Adrenal gland (tissue), 12 donors: ENCODE measurements around the gene MSS51. TPM values are rescaled to one million over a fixed set of nuclear protein-coding genes. Genes with fewer than 3 reads are reported as not detected.

Experiments
- DNase-seq, 7 donors: peaks; one replicate each; pipeline ENCODE4 v3.0.0-alpha.2; 2019 to 2020
- H3K27ac ChIP-seq, 5 donors: fragments of 200-600 bp; sonication (generic) in 4 of 5; 1 replicate in 3 of 5; 2 replicates in 2 of 5; pipeline versions ENCODE4 v1.5.1 to v1.8.0; 2016 to 2020; ENCODE audit warnings: mild to moderate bottlenecking in 1 of 5
- H3K27me3 ChIP-seq: fragments of 200-600 bp; 2 replicates; pipeline ENCODE4 v1.8.0; 2021
- H3K36me3 ChIP-seq, 2 donors: fragments of 200-600 bp; replicated peaks in 1 of 2; 1 replicate in 1 of 2; 2 replicates in 1 of 2; pipeline versions ENCODE4 v1.5.1 to v1.8.0; 2018 to 2022
- H3K4me1 ChIP-seq, 2 donors: fragments of 200-600 bp; replicated peaks in 1 of 2; 1 replicate in 1 of 2; 2 replicates in 1 of 2; pipeline versions ENCODE4 v1.5.1 to v1.8.0; 2018 to 2021
- H3K4me3 ChIP-seq, 4 donors: fragments of 200-600 bp; sonication (generic) in 3 of 4; one replicate each; pipeline ENCODE4 v1.5.1; 2016 to 2018
- H3K9me3 ChIP-seq, 3 donors: fragments of 200-600 bp; sonication (generic) in 1 of 3; replicated peaks in 1 of 3; 1 replicate in 2 of 3; 2 replicates in 1 of 3; pipeline versions ENCODE4 v1.5.1 to v1.8.0; 2016 to 2021
- POLR2A ChIP-seq, 2 donors: fragments of 450-650 bp; IDR thresholded peaks; one replicate each; pipeline ENCODE4 v1.6.1; 2017; ENCODE audit warnings: antibody characterized with exemption in 2 of 2, mild to moderate bottlenecking in 2 of 2, moderate library complexity in 1 of 2
- WGBS, 4 donors: extraction: QIAGEN DNeasy Blood & Tissue Kit in 2 of 4; methylation state at CpG; one replicate each; pipeline versions ENCODE4 v1.1.5 to v1.1.7; 2013 to 2017; 5-methylcytosine and 5-hydroxymethylcytosine counted together
- intact Hi-C, 2 donors: fragments of 100-400 bp; cut with DNase I; formaldehyde crosslinking; loops; one replicate each; pipeline versions ENCODE4 v1.14.1 to v1.15.0; 2022 to 2023
- polyA plus RNA-seq, 3 donors: library from polyadenylated mRNA; stranded (reverse); fragments of 200-250 nt in 2 of 3; fragments of 350-450 nt in 1 of 3; fragmentation: Illumina TruSeq in 1 of 3; extraction: RNeasy Lipid Tissue Mini Kit (QIAGEN cat#74804) in 1 of 3; gene quantifications; one replicate each; pipeline ENCODE4 v1.2.3, GENCODE V29; 2013 to 2014
- total RNA-seq, 9 donors: library from RNA; depleted of rRNA in 4 of 9; stranded (reverse); fragments of >200 nt in 4 of 9; fragments of 120-200 nt in 1 of 9; fragmentation: NEBNext Ultra II Directional in 1 of 9; extraction: Animal tissue kit (Norgen Biotek cat#: 25700) in 1 of 9; gene quantifications; one replicate each; pipeline versions ENCODE4 v1.1.0 to v1.2.4, GENCODE V29; 2013 to 2023
- TF ChIP-seq, protein P1 (sequence below), 6 experiments: fragments of 450-650 bp in 4 of 6; fragments of 200-600 bp in 2 of 6; sonication (generic) in 1 of 6; IDR thresholded peaks; 1 replicate in 5 of 6; 2 replicates in 1 of 6; pipeline versions ENCODE4 v1.5.1 to v1.8.0; 2016 to 2021; ENCODE audit warnings: antibody characterized with exemption in 6 of 6, mild to moderate bottlenecking in 2 of 6, moderate library complexity in 1 of 6
- donor health status: healthy with polysubstance abuse.
- donor health status: Bipolar disorder and iron deficiency.
- donor health status: DM: yes; HTN: yes; CAD: no.
- donor health status: DM: no; HTN: no; CAD: no.
- donor health status: DM: no; HTN: no; CAD: no.
- donor health status: DM: yes; HTN: yes; CAD: no.

MSS51 gene
- total and polyA plus RNA-seq, 12 donors, result 0.30 to 6.4 (median 1.5) TPM

DNA sequence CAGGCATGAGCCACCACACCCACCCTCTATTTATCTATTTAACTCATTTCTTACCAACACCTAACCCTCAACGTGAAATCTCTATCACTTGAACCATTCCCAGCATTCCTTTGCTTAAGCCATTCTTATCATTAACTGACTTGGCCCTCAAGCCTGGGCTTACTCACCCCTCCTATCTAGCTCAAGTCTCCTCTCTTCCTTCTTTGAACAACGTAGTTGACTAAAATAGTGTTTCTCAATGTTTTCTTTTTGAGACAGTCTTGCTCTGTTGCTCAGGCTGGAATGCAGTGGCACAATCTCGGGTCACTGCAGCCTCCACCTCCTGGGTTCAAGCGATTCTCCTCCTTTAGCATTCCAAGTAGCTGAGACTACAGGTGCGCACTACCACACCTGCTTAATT lies 26.5 kb downstream of the MSS51 start:
- intact Hi-C loops, result no loop called here
- 80 to 83% (median 82%) methylated on average over 5 of the region's 5 CpGs for WGBS, 4 donors
- Histone ChIP-seq H3K4me3 (no peak overlapping the region), H3K9me3 (no peaks in the 10 kb centered on the region), H3K36me3 (no peaks in the 10 kb centered on the region), H3K27me3 (no peaks in the 10 kb centered on the region), H3K27ac (no peak overlapping the region), H3K4me1 (peaks cover 3 to 42% of the 10 kb centered on the region in 2 donors)
- no peak for DNase-seq
- TF ChIP-seq, protein P1, sequence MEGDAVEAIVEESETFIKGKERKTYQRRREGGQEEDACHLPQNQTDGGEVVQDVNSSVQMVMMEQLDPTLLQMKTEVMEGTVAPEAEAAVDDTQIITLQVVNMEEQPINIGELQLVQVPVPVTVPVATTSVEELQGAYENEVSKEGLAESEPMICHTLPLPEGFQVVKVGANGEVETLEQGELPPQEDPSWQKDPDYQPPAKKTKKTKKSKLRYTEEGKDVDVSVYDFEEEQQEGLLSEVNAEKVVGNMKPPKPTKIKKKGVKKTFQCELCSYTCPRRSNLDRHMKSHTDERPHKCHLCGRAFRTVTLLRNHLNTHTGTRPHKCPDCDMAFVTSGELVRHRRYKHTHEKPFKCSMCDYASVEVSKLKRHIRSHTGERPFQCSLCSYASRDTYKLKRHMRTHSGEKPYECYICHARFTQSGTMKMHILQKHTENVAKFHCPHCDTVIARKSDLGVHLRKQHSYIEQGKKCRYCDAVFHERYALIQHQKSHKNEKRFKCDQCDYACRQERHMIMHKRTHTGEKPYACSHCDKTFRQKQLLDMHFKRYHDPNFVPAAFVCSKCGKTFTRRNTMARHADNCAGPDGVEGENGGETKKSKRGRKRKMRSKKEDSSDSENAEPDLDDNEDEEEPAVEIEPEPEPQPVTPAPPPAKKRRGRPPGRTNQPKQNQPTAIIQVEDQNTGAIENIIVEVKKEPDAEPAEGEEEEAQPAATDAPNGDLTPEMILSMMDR (IDR thresholded peaks at IDR 0.05), result no peak
- no peak for TF ChIP-seq POLR2A (IDR thresholded peaks at IDR 0.05)

DNA sequence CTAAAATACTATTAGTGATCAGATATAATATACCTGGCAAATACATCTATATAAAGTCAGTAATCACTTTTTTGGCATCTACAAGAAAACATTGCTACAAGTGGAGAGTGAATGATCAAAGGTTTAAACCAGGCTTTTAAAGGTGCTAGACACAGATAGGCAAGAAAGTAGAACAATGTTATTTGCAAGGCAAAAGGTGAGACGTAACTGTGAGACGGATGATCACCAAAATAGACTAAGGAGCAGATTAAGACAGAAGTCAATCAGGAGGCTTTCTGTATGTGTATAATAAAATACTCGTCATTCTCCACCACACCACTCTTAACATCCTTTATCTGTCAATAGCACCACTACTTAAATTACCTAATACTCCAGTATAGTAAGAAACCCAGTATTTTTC lies 27.8 kb downstream of the MSS51 start:
- peaks cover 0 to 42% of the 10 kb centered on the region in 2 donors for H3K4me1 ChIP-seq
- TF ChIP-seq, protein P1 (IDR thresholded peaks at IDR 0.05), result no peak
- TF ChIP-seq POLR2A (IDR thresholded peaks at IDR 0.05), result no peak
- no peak overlapping the region for H3K27ac ChIP-seq
- H3K4me3 ChIP-seq, result no peak overlapping the region
- H3K36me3 ChIP-seq, result no peaks in the 10 kb centered on the region
- intact Hi-C loops, result no loop called here
- DNase-seq, result no peak
- H3K9me3 ChIP-seq, result no peaks in the 10 kb centered on the region
- 87 to 96% (median 90%) methylated on average over 3 of the region's 3 CpGs for WGBS, 4 donors
- H3K27me3 ChIP-seq, result no peaks in the 10 kb centered on the region

DNA sequence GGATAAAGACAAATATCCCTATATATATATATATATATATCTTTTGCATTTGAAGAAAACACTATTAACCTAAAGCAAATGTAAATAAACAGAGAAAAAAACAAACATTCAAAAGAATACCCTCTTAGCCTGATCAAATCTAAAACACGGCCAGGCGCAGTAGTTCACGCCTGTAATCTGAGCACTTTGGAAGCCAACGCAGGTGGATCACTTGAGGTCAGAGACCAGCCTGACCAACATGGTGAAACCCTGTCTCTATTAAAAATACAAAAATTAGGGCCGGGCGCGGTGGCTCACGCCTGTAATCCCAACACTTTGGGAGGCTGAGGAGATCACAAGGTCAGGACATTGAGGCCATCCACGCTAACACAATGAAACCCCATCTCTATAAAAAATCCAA lies 28.7 kb downstream of the MSS51 start:
- H3K4me1 ChIP-seq, result peaks cover 0 to 41% of the 10 kb centered on the region in 2 donors
- TF ChIP-seq, protein P1 (IDR thresholded peaks at IDR 0.05), result no peak
- TF ChIP-seq POLR2A (IDR thresholded peaks at IDR 0.05), result no peak
- H3K36me3 ChIP-seq, result no peaks in the 10 kb centered on the region
- H3K9me3 ChIP-seq, result no peaks in the 10 kb centered on the region
- no peak overlapping the region for H3K4me3 ChIP-seq
- intact Hi-C loops, result no loop called here
- H3K27ac ChIP-seq, result no peak overlapping the region
- no peaks in the 10 kb centered on the region for H3K27me3 ChIP-seq
- 94 to 97% (median 95%) methylated on average over 9 of the region's 9 CpGs for WGBS, 4 donors
- DNase-seq, result no peak

DNA sequence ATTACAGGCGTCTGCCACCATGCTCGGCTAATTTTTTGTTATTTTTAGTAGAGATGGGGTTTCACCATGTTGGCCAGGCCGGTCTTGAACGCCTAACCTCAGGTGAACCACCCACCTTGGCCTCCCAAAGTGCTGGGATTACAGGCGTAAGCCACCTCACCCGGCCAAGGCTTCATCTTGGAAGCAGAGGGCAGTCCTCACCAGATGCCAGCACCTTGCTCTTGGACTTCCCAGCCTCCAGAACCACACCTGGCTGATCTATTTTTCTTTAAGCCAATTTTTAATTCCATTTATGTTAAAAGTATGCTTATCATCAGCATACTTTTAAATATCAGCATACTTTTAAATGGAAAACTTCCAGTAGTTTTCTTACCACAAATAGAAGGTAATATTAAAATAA lies 31.7 kb downstream of the MSS51 start:
- Histone ChIP-seq H3K4me1 (peaks cover 0 to 20% of the 10 kb centered on the region in 2 donors), H3K27me3 (no peaks in the 10 kb centered on the region), H3K36me3 (peaks cover 0 to 20% of the 10 kb centered on the region in 2 donors), H3K9me3 (no peaks in the 10 kb centered on the region), H3K4me3 (no peak overlapping the region), H3K27ac (no peak overlapping the region)
- TF ChIP-seq POLR2A (IDR thresholded peaks at IDR 0.05), result no peak
- TF ChIP-seq, protein P1 (IDR thresholded peaks at IDR 0.05), result no peak
- intact Hi-C loops, result no loop called here
- WGBS, 4 donors, result 93 to 97% (median 94%) methylated on average over 6 of the region's 6 CpGs
- no peak for DNase-seq
